Ectodermal cell (in vitro differentiated cells): ENCODE measurements around the gene ALDOB.

Experiments used
- H3K27ac ChIP-seq: 2 replicates; pipeline ENCODE4 v1.7.0; 2013; ENCODE audit warnings: mild to moderate bottlenecking, low read depth, low read length; ENCODE audit not compliant: insufficient read depth, poor library complexity, severe bottlenecking
- H3K27me3 ChIP-seq: 2 replicates; pipeline ENCODE4 v1.7.0; 2013; ENCODE audit warnings: mild to moderate bottlenecking, low read length; ENCODE audit not compliant: insufficient read depth, control insufficient read depth, poor library complexity, severe bottlenecking
- H3K36me3 ChIP-seq: one replicate; pipeline ENCODE4 v1.7.0; 2013; ENCODE audit warnings: low read length; ENCODE audit not compliant: control insufficient read depth, insufficient read depth
- H3K4me1 ChIP-seq: one replicate; pipeline ENCODE4 v1.7.0; 2013; ENCODE audit warnings: low read length; ENCODE audit not compliant: control insufficient read depth, insufficient read depth
- H3K4me3 ChIP-seq: 2 replicates; pipeline ENCODE4 v1.7.0; 2013; ENCODE audit warnings: low read depth, low read length, control low read depth; ENCODE audit not compliant: insufficient read depth
- H3K9me3 ChIP-seq: 2 replicates; pipeline ENCODE4 v1.7.0; 2013; ENCODE audit warnings: mild to moderate bottlenecking, low read length, moderate library complexity; ENCODE audit not compliant: control insufficient read depth
- WGBS, 2 experiments: methylation state at CpG; one replicate each; pipeline ENCODE4 v1.1.7; 2013; ENCODE audit warnings: missing lambda C conversion rate in 2 of 2; 5-methylcytosine and 5-hydroxymethylcytosine counted together

The ALDOB gene

GRCh38 chr9:101445353-101446029, 9.9 kb upstream of the ALDOB start:
- 90 to 92% methylated on average over 3 to 5 of the region's 5 CpGs for WGBS, 2 experiments
- Histone ChIP-seq H3K9me3 (no peaks in the 10 kb centered on the region), H3K36me3 (no peaks in the 10 kb centered on the region), H3K4me3 (no peak overlapping the region), H3K4me1 (no peaks in the 10 kb centered on the region), H3K27ac (no peak overlapping the region), H3K27me3 (no peaks in the 10 kb centered on the region)

GRCh38 chr9:101443364-101443771, 7.8 kb upstream of the ALDOB start:
- H3K27ac ChIP-seq: no peak overlapping the region
- H3K4me1 ChIP-seq: no peaks in the 10 kb centered on the region
- no peak overlapping the region for H3K4me3 ChIP-seq
- WGBS, 2 experiments: 86 to 89% methylated on average over 9 of the region's 9 CpGs
- no peaks in the 10 kb centered on the region for H3K9me3 ChIP-seq
- no peaks in the 10 kb centered on the region for H3K27me3 ChIP-seq
- no peaks in the 10 kb centered on the region for H3K36me3 ChIP-seq

GRCh38 chr9:101442736-101443135, 7.2 kb upstream of the ALDOB start:
- H3K4me1 ChIP-seq: no peaks in the 10 kb centered on the region
- no peaks in the 10 kb centered on the region for H3K9me3 ChIP-seq
- no peaks in the 10 kb centered on the region for H3K36me3 ChIP-seq
- H3K4me3 ChIP-seq: no peak overlapping the region
- H3K27ac ChIP-seq: no peak overlapping the region
- WGBS, 2 experiments: 40 to 84% methylated on average over 1 to 2 of the region's 3 CpGs
- H3K27me3 ChIP-seq: no peaks in the 10 kb centered on the region

- no peak overlapping the region for H3K27ac ChIP-seq
- WGBS, 2 experiments: 95% methylated on average over 3 of the region's 3 CpGs
- H3K27me3 ChIP-seq: no peaks in the 10 kb centered on the region
- no peak overlapping the region for H3K4me3 ChIP-seq
- H3K9me3 ChIP-seq: no peaks in the 10 kb centered on the region
- H3K36me3 ChIP-seq: no peaks in the 10 kb centered on the region
- H3K4me1 ChIP-seq: no peaks in the 10 kb centered on the region
Observed at GRCh38 chr9:101442318-101442717, 6.7 kb upstream of the ALDOB start.

- H3K27me3 ChIP-seq: no peaks in the 10 kb centered on the region
- no peaks in the 10 kb centered on the region for H3K9me3 ChIP-seq
- H3K27ac ChIP-seq: no peak overlapping the region
- WGBS, 2 experiments: 87 to 88% methylated on average over 2 to 3 of the region's 3 CpGs
- H3K4me3 ChIP-seq: no peak overlapping the region
- no peaks in the 10 kb centered on the region for H3K4me1 ChIP-seq
- H3K36me3 ChIP-seq: no peaks in the 10 kb centered on the region
Observed at GRCh38 chr9:101440714-101441230, 5.2 kb upstream of the ALDOB start.

- H3K4me3 ChIP-seq: no peak overlapping the region
- H3K27me3 ChIP-seq: no peaks in the 10 kb centered on the region
- H3K36me3 ChIP-seq: no peaks in the 10 kb centered on the region
- no peaks in the 10 kb centered on the region for H3K4me1 ChIP-seq
- H3K9me3 ChIP-seq: no peaks in the 10 kb centered on the region
- 100% methylated on average over 1 of the region's 3 CpGs; no CpG with 5 or more reads in 1 of the 2 experiments for WGBS, 2 experiments
- H3K27ac ChIP-seq: no peak overlapping the region
Observed at GRCh38 chr9:101438523-101438922, 2.9 kb upstream of the ALDOB start.

- Histone ChIP-seq H3K36me3 (no peaks in the 10 kb centered on the region), H3K27ac (no peak overlapping the region), H3K9me3 (no peaks in the 10 kb centered on the region), H3K4me1 (no peaks in the 10 kb centered on the region), H3K4me3 (no peak overlapping the region), H3K27me3 (no peaks in the 10 kb centered on the region)
- WGBS, 2 experiments: 90 to 96% methylated on average over 2 of the region's 2 CpGs
Observed at GRCh38 chr9:101437806-101438232, 2.2 kb upstream of the ALDOB start.

GRCh38 chr9:101434998-101435397, 576 bp downstream of the ALDOB start:
- 92% methylated on average over 3 of the region's 3 CpGs for WGBS, 2 experiments
- no peaks in the 10 kb centered on the region for H3K4me1 ChIP-seq
- no peak overlapping the region for H3K4me3 ChIP-seq
- no peak overlapping the region for H3K27ac ChIP-seq
- H3K27me3 ChIP-seq: no peaks in the 10 kb centered on the region
- no peaks in the 10 kb centered on the region for H3K9me3 ChIP-seq
- no peaks in the 10 kb centered on the region for H3K36me3 ChIP-seq

- 78 to 98% methylated on average over 3 of the region's 3 CpGs for WGBS, 2 experiments
- H3K9me3 ChIP-seq: no peaks in the 10 kb centered on the region
- no peaks in the 10 kb centered on the region for H3K27me3 ChIP-seq
- H3K27ac ChIP-seq: no peak overlapping the region
- no peaks in the 10 kb centered on the region for H3K36me3 ChIP-seq
- H3K4me1 ChIP-seq: no peaks in the 10 kb centered on the region
- no peak overlapping the region for H3K4me3 ChIP-seq
Observed at GRCh38 chr9:101433229-101433628, 2.3 kb downstream of the ALDOB start.

- Histone ChIP-seq H3K27me3 (no peaks in the 10 kb centered on the region), H3K9me3 (no peaks in the 10 kb centered on the region), H3K27ac (no peak overlapping the region), H3K36me3 (no peaks in the 10 kb centered on the region), H3K4me3 (no peak overlapping the region), H3K4me1 (no peaks in the 10 kb centered on the region)
- 100% methylated on average over 1 of the region's 1 CpG; no CpG with 5 or more reads in 1 of the 2 experiments for WGBS, 2 experiments
Observed at GRCh38 chr9:101432740-101433139, 2.8 kb downstream of the ALDOB start.
